HepG2 (cell line): ENCODE results near the gene POLR2H. TPM values are rescaled to one million over a fixed set of nuclear protein-coding genes. Genes with fewer than 3 reads are reported as not detected.
A peak's percentile ranks its signal among the peaks of the same experiment; 100 is the strongest.

Experiments used
- GABPA ChIP-seq, 2 experiments: IDR thresholded peaks; 2 replicates each; pipeline ENCODE4 v1.6.1; 2011 to 2016; ENCODE audit warnings: low read depth in 2 of 2, low read length in 1 of 2, missing biosample characterization in 1 of 2, missing genetic modification characterization in 1 of 2
- HNF1B ChIP-seq: sonication (generic); formaldehyde crosslinking; IDR thresholded peaks from 2 replicates; pipeline ENCODE4 v1.5.1; 2020; ENCODE audit warnings: mild to moderate bottlenecking, moderate library complexity, missing genetic modification reagents
- KIAA2018 ChIP-seq: sonication (generic); formaldehyde crosslinking; IDR thresholded peaks from 2 replicates; pipeline ENCODE4 v1.5.0; 2020; ENCODE audit warnings: mild to moderate bottlenecking, missing genetic modification reagents, borderline replicate concordance
- MED1 ChIP-seq: sonication (generic); formaldehyde crosslinking; IDR thresholded peaks from 2 replicates; pipeline ENCODE4 v1.4.0; 2020; ENCODE audit warnings: missing genetic modification reagents
- MIER2 ChIP-seq: IDR thresholded peaks from 2 replicates; pipeline ENCODE4 v1.6.1; 2016; ENCODE audit warnings: missing biosample characterization, missing genetic modification reagents
- PHF8 ChIP-seq: sonication (generic); formaldehyde crosslinking; IDR thresholded peaks from 2 replicates; pipeline ENCODE4 v1.5.0; 2020; ENCODE audit warnings: missing genetic modification reagents
- SKIL ChIP-seq: sonication (generic); formaldehyde crosslinking; IDR thresholded peaks from 2 replicates; pipeline ENCODE4 v1.8.0; 2022; ENCODE audit warnings: missing genetic modification reagents, mild to moderate bottlenecking, moderate library complexity, borderline replicate concordance
- THAP7 ChIP-seq: sonication (generic); formaldehyde crosslinking; IDR thresholded peaks from 2 replicates; pipeline ENCODE4 v1.8.1; 2023; ENCODE audit warnings: mild to moderate bottlenecking, missing genetic modification reagents
- YEATS2 ChIP-seq: sonication (generic); formaldehyde crosslinking; IDR thresholded peaks from 2 replicates; pipeline ENCODE4 v1.4.0; 2020; ENCODE audit warnings: missing genetic modification reagents, borderline replicate concordance
- ZBTB42 ChIP-seq: sonication (generic); formaldehyde crosslinking; IDR thresholded peaks from 2 replicates; pipeline ENCODE4 v1.5.0; 2020; ENCODE audit warnings: mild to moderate bottlenecking, missing genetic modification reagents
- ZNF333 ChIP-seq: sonication (generic); formaldehyde crosslinking; IDR thresholded peaks from 2 replicates; pipeline ENCODE4 v1.4.0; 2020; ENCODE audit warnings: mild to moderate bottlenecking, missing genetic modification reagents, borderline replicate concordance
- ZNF546 ChIP-seq: sonication (generic); formaldehyde crosslinking; conservative IDR thresholded peaks from 2 replicates; pipeline ENCODE4 v1.8.1; 2023; ENCODE audit warnings: mild to moderate bottlenecking, missing genetic modification reagents
- ZNF883 ChIP-seq: sonication (generic); formaldehyde crosslinking; IDR thresholded peaks from 2 replicates; pipeline ENCODE4 v1.5.1; 2020; ENCODE audit warnings: mild to moderate bottlenecking, missing genetic modification reagents; ENCODE audit errors: not compliant biosample characterization
- polyA plus RNA-seq, 8 experiments: library from polyadenylated mRNA; depleted of rRNA in 3 of 8; stranded (reverse) in 7 of 8; unstranded in 1 of 8; fragments of >200 nt; fragmentation: Illumina TruSeq in 4 of 8; extraction: Trizol in 4 of 8; gene quantifications; 2 replicates each; pipeline versions ENCODE4 v1.2.1 to v1.2.3, GENCODE V29; 2011 to 2016; ENCODE audit warnings: low read depth in 4 of 8, missing spikeins in 1 of 8, mixed read lengths in 1 of 8; ENCODE audit not compliant: insufficient read depth in 1 of 8
- total RNA-seq, 5 experiments: library from RNA; depleted of rRNA; stranded (reverse); fragments of >200 nt; fragmentation: Illumina TruSeq; extraction: Trizol; gene quantifications; 2 replicates each; pipeline ENCODE4 v1.2.3, GENCODE V29; 2016; ENCODE audit warnings: low read depth in 1 of 5

Gene POLR2H
- total and polyA plus RNA-seq, 2 of the 13 experiments (the other 11 are each of a cell fraction or from before 2014, with no cell fraction given) = 118 to 194 TPM

GRCh38 chr3:184378651-184379357 is 17.3 kb downstream of the POLR2H start (continued):
- no peak for TF ChIP-seq KIAA2018 (CRISPR knock-in tag)
- peak; percentile 7; the same call in 1 of the 2 replicates for TF ChIP-seq PHF8 (CRISPR knock-in tag)
- TF ChIP-seq ZNF883 (CRISPR knock-in tag) = peak; percentile 25
- no peak for TF ChIP-seq GABPA (IDR thresholded peaks at IDR 0.05; ENCODE audit: low read depth, low read length)
- TF ChIP-seq GABPA (CRISPR knock-in tag; IDR thresholded peaks at IDR 0.05; ENCODE audit: low read depth) = 0 out of 2 replicates have a peak, but pooled peaks have one; percentile 40
- TF ChIP-seq THAP7 (CRISPR knock-in tag) = peak; percentile 42; the same call in 1 of the 2 replicates
- no peak for TF ChIP-seq ZNF546 (CRISPR knock-in tag)
- 0 out of 2 replicates have a peak, but pooled peaks have one; percentile 17 for TF ChIP-seq SKIL (CRISPR knock-in tag)
- TF ChIP-seq MED1 (CRISPR knock-in tag) = no peak
- no peak for TF ChIP-seq YEATS2
- TF ChIP-seq MIER2 (CRISPR knock-in tag) = no peak
- TF ChIP-seq ZBTB42 (CRISPR knock-in tag) = no peak
- TF ChIP-seq ZNF333 (CRISPR knock-in tag) = 0 out of 2 replicates have a peak, but pooled peaks have one; percentile 37
- 0 out of 2 replicates have a peak, but pooled peaks have one; percentile 30 for TF ChIP-seq HNF1B (CRISPR knock-in tag)
